Heart right ventricle (tissue), 16 donors: ENCODE measurements around the gene LLGL1. TPM values are rescaled to one million over a fixed set of nuclear protein-coding genes. Genes with fewer than 3 reads are reported as not detected.

Source experiments
- ATAC-seq, 8 donors: fragments of 200-7000 bp; cut with Tn5 transposase; one replicate each; pipeline ENCODE4 v1.9.1; 2020; ENCODE audit warnings: mild to moderate bottlenecking in 8 of 8, moderate library complexity in 8 of 8, moderate number of reproducible peaks in 1 of 8
- DNase-seq, 2 donors: peaks; one replicate each; pipeline ENCODE4 v3.0.0-alpha.2; 2020
- H3K27ac ChIP-seq, 10 donors: fragments of 200-600 bp; sonication (generic) in 2 of 10; one replicate each; pipeline versions ENCODE4 v1.5.0 to v1.8.0; 2020 to 2022; ENCODE audit warnings: mild to moderate bottlenecking in 3 of 10
- H3K27me3 ChIP-seq, 7 donors: fragments of 200-600 bp; one replicate each; pipeline ENCODE4 v1.8.0; 2021 to 2022; ENCODE audit warnings: mild to moderate bottlenecking in 2 of 7
- H3K36me3 ChIP-seq, 9 donors: fragments of 200-600 bp; sonication (generic) in 1 of 9; one replicate each; pipeline versions ENCODE4 v1.5.0 to v1.8.0; 2020 to 2022; ENCODE audit warnings: mild to moderate bottlenecking in 2 of 9
- H3K4me1 ChIP-seq, 9 donors: fragments of 200-600 bp; sonication (generic) in 1 of 9; one replicate each; pipeline versions ENCODE4 v1.5.0 to v1.8.0; 2020 to 2022; ENCODE audit warnings: mild to moderate bottlenecking in 4 of 9
- H3K4me3 ChIP-seq, 10 donors: fragments of 200-600 bp; sonication (generic) in 2 of 10; one replicate each; pipeline versions ENCODE4 v1.5.0 to v1.8.0; 2020 to 2022; ENCODE audit warnings: mild to moderate bottlenecking in 7 of 10, moderate library complexity in 2 of 10
- H3K9me3 ChIP-seq, 11 donors: fragments of 200-600 bp in 10 of 11; sonication (generic) in 2 of 11; one replicate each; pipeline versions ENCODE4 v1.5.0 to v1.8.0; 2013 to 2022; ENCODE audit warnings: mild to moderate bottlenecking in 2 of 11, control low read depth in 1 of 11, moderate library complexity in 1 of 11
- WGBS, 2 donors: extraction: QIAGEN DNeasy Blood & Tissue Kit; methylation state at CpG; one replicate each; pipeline ENCODE4 v1.1.7; 2013; ENCODE audit warnings: inconsistent platforms in 1 of 2; 5-methylcytosine and 5-hydroxymethylcytosine counted together
- intact Hi-C, 10 donors: fragments of 100-400 bp; cut with DNase I; formaldehyde crosslinking; loops; one replicate each; pipeline versions ENCODE4 v1.11.1 to v1.14.2; 2022
- polyA plus RNA-seq, 2 donors: library from polyadenylated mRNA; stranded (reverse); fragments of 200-250 nt; gene quantifications; one replicate each; pipeline ENCODE4 v1.2.3, GENCODE V29; 2013
- total RNA-seq, 10 donors: library from RNA; stranded (reverse); fragmentation: NEBNext Ultra II Directional in 3 of 10; extraction: Animal tissue kit (Norgen Biotek cat#: 25700) in 3 of 10; gene quantifications; one replicate each; pipeline versions ENCODE4 v1.2.1 to v1.2.4, GENCODE V29; 2021 to 2023
- TF ChIP-seq, protein P1 (sequence below), 9 donors: fragments of 200-600 bp; sonication (generic) in 2 of 9; IDR thresholded peaks; one replicate each; pipeline versions ENCODE4 v1.5.0 to v1.8.0; 2021 to 2022; ENCODE audit warnings: antibody characterized with exemption in 9 of 9, mild to moderate bottlenecking in 5 of 9, moderate library complexity in 1 of 9
- donor health status: Arrhythmogenic right ventricular cardiomyopathy.
- donor health status: ischemic (EF 13 %, LVEDD 7.1; RV severe dilation, severe dysfunction).
- donor health status: healthy with polysubstance abuse.
- donor health status: DM: no; HTN: yes; CAD: no.
- donor health status: DM: no; HTN: no; CAD: no.
- donor health status: ischemic (EF 25% LVEDD 6.9; RV normal size, moderate dysfunction).
- donor health status: ischemic (EF 25% LVEDD 5.7; RV mildly dilated, moderate dysfunction).
- donor health status: healthy.
- donor health status: DM: yes; HTN: yes; CAD: no.
- donor health status: Ischemic cardiomyopathy.
- donor health status: ischemic (EF 35%, LVEDD 5.7; RV mildly dilated, moderate dysfunction).
- donor health status: nonischemic (EF 11% LVEDD 7.7; RV severe dilation, severe dysfunction).
- donor health status: DM: yes; HTN: yes; CAD: no.
- donor health status: PGD.
- donor health status: ischemic (EF 29% LVEDD 5.4; RV normal size, mild dysfunction).
- donor health status: nonischemic (EF 23%, LVEDD 6.1; RV moderate dilation, normal function).

Gene LLGL1
- total and polyA plus RNA-seq, 12 donors: 5.8 to 12.4 (median 8.6) TPM

DNA sequence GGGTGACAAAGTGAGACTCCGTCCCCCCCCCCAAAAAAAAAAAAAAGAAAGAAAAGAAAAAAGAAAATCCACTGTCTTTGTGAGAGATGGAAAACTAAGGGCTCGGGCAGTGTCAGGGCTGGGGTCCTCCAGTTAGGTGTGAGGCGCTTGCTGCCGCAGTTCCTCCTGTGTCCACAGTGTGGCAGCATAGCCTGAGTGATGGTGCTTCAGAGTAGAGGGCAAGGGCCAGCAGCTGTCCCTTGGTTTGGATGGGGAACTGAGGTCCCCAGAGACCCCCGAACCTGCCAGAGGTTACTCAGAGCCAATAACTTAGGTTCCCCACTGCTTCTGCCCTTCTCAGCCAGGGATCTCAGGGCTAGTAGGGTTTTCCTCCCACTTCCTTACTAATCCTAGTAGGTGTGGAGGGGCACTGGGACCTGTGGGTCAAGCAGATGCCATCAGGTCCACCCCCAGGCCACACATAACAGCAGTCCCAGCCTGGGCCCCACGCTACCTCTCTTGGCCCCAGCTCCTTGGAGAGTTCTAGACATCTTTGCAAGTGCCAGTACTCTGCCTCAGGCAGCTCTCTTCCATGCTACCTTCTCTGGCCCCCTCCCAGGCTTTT lies 7.9 kb upstream of the LLGL1 start:
- H3K9me3 ChIP-seq: no peaks in the 10 kb centered on the region
- intact Hi-C loops: loop anchor here in 7 of 10 donors (2.0 to 10.0 kb wide), 6 partner anchors 40 to 100 kb away; partner anchors contain the start of genes FLII (in 3 of the 7), TOP3A (in 3 of the 7) and SMCR8 (in 1 of the 7)
- no peak overlapping the region for H3K27ac ChIP-seq
- TF ChIP-seq, protein P1, sequence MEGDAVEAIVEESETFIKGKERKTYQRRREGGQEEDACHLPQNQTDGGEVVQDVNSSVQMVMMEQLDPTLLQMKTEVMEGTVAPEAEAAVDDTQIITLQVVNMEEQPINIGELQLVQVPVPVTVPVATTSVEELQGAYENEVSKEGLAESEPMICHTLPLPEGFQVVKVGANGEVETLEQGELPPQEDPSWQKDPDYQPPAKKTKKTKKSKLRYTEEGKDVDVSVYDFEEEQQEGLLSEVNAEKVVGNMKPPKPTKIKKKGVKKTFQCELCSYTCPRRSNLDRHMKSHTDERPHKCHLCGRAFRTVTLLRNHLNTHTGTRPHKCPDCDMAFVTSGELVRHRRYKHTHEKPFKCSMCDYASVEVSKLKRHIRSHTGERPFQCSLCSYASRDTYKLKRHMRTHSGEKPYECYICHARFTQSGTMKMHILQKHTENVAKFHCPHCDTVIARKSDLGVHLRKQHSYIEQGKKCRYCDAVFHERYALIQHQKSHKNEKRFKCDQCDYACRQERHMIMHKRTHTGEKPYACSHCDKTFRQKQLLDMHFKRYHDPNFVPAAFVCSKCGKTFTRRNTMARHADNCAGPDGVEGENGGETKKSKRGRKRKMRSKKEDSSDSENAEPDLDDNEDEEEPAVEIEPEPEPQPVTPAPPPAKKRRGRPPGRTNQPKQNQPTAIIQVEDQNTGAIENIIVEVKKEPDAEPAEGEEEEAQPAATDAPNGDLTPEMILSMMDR (IDR thresholded peaks at IDR 0.05): peak; percentile 81 to 94 (median 91)
- H3K4me3 ChIP-seq: no peak overlapping the region
- WGBS, 2 donors: 12 to 17% methylated on average over 5 to 6 of the region's 6 CpGs
- DNase-seq (peak; percentile 73 to 79), ATAC-seq (peak; percentile 75 to 89 (median 86))
- peaks cover 0 to 2% (median 0%) of the 10 kb centered on the region in 9 donors for H3K36me3 ChIP-seq
- peaks cover 0 to 18% (median 5%) of the 10 kb centered on the region in 9 donors for H3K4me1 ChIP-seq
- H3K27me3 ChIP-seq: no peaks in the 10 kb centered on the region

DNA sequence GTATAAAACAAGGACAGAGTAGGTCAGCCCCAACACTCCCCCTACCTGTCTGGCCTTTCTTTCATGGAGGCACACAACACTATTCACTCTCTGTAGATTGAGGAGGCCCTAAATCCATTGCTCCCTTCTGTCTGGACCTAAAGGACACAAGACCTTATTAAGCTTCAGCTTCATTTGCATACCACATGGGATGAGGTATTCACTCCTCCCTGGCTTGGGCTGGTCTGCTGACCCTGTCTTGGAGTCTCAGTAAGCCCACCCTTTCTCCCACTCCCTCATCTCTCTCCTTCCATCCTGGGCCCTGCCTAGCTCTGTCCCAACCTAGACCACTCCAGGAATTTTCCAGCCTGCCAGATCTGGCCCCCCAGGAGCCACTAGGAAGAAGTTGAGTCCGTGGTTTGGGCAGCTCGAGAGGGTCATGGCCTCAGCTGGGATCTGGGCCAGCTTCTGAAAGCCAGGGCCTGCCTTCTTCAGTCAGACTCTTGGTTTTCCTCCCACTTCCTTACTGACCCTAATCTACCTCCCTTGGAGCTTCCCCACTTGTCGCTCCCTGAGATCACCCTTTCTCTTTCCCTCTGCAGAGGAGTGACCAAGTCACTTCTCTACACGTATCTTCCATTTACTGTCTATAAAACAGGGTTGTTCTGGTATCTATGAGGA lies 6.5 kb upstream of the LLGL1 start:
- 40 to 49% methylated on average over 4 of the region's 4 CpGs for WGBS, 2 donors
- Histone ChIP-seq H3K4me1 (peaks cover 0 to 18% (median 8%) of the 10 kb centered on the region in 9 donors), H3K9me3 (no peaks in the 10 kb centered on the region), H3K36me3 (no peaks in the 10 kb centered on the region), H3K27me3 (no peaks in the 10 kb centered on the region), H3K4me3 (no peak overlapping the region), H3K27ac (no peak overlapping the region)
- DNase-seq (peak in 1 of 2 donors; percentile 47), ATAC-seq (peak in 5 of 8 donors; percentile 15 to 53 (median 38))
- intact Hi-C loops: loop anchor here in 7 of 10 donors (5.0 to 10.0 kb wide), 5 partner anchors 38 to 98 kb away; partner anchors contain the start of genes FLII (in 3 of the 7), TOP3A (in 3 of the 7) and SMCR8 (in 1 of the 7)
- TF ChIP-seq, protein P1 (IDR thresholded peaks at IDR 0.05): no peak

DNA sequence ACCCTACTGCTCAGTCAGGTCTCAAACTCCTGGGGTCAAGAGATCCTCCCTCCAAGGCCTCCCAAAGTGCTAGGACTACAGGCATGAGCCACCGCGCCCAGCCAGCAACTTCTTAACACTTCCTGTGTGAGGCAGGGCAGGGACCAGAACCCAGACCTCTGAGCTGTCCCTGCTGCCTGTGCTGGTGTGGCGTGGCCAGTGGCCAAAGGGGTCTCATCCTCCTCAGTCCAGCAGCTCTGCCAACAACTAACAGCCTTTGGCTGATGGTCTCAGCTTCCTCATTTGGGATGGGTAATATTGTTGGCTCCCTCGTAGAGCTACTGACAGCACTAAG lies 1.4 kb upstream of the LLGL1 start:
- peaks cover 11 to 35% (median 25%) of the 10 kb centered on the region in 9 donors for H3K4me1 ChIP-seq
- DNase-seq (no peak), ATAC-seq (no peak)
- H3K4me3 ChIP-seq: peak overlapping the region in 1 of 10 donors; percentile 78
- peak overlapping the region in 9 of 10 donors; percentile 27 to 78 (median 64) for H3K27ac ChIP-seq
- no peaks in the 10 kb centered on the region for H3K27me3 ChIP-seq
- intact Hi-C loops: loop anchor here in 2 of 10 donors (10.0 kb wide), 1 partner anchor 91 kb away; the partner anchor contains the start of genes SMCR8 (in 2 of the 2) and TOP3A (in 2 of the 2)
- 81 to 89% methylated on average over 4 of the region's 4 CpGs for WGBS, 2 donors
- H3K36me3 ChIP-seq: no peaks in the 10 kb centered on the region
- no peaks in the 10 kb centered on the region for H3K9me3 ChIP-seq
- TF ChIP-seq, protein P1 (IDR thresholded peaks at IDR 0.05): no peak

DNA sequence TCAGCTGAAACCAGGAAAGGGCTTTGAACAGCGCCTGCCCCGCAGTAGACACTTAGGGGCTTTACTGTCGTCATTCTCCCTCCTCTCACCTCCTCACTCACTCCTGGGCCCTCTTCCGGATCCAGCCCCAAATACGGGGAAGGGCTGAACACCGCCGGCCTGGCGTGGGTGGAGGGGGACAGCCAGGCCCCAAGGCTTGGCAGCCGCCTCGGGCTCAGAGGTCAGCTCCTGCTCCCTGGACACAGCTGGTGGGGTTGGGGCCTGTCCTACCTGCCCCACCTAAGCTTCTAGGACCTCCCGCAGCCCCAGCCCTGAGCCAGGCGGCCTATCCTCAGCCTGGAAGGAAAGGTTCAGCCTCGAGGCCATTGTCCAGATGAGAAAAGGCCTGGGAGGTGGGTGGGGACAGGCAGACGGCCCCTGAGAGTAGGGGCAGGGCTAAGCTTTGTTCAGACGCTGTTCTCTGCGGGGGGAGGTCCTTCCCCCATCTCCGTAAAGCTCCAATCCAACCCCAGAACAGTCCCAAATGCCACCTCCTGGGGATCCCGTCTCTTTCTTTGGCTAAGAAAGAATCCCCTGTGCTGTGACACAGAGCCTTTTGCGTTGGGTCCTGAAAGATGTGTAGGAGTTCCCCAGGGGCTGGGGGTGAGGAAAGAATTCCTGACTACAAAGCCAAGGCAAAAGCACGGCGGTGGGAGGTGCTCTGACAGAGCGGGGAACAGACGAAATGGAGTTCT lies 881 bp upstream of the LLGL1 start:
- Histone ChIP-seq H3K27me3 (no peaks in the 10 kb centered on the region), H3K9me3 (no peaks in the 10 kb centered on the region), H3K4me1 (peaks cover 11 to 30% (median 20%) of the 10 kb centered on the region in 9 donors), H3K4me3 (peak overlapping the region in 9 of 10 donors; percentile 18 to 78 (median 43)), H3K36me3 (no peaks in the 10 kb centered on the region), H3K27ac (peak overlapping the region; percentile 11 to 78 (median 64))
- intact Hi-C loops: loop anchor here in 3 of 10 donors (5.0 to 10.0 kb wide), 2 partner anchors 90 to 93 kb away; partner anchors contain the start of genes SMCR8 (in 3 of the 3) and TOP3A (in 2 of the 3)
- TF ChIP-seq, protein P1 (IDR thresholded peaks at IDR 0.05): no peak
- DNase-seq (peak; percentile 24 to 48), ATAC-seq (peak; percentile 8 to 56 (median 38))
- WGBS, 2 donors: 42 to 44% methylated on average over 23 of the region's 23 CpGs
